ENCODE results near the gene LDLRAD4.

DNA sequence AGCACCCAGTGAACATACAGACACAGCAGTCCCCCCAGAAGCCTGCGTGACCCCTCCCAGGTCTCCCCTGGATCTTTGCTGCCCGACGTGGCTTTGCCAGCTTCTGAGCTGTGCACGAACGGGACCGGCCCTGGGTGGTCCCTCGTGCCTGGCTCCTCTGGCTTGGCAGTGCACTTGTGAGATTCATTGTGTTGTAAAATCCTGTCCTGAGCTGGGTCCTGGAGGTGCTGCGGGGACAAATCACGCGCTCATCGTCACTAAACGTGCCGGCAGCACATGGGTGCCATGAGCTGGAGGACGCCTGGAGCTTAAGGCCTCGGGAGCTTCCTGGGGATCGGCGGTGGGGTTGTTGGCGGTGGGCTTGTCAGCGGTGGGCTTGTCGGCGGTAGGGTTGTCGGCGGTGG, 402.9 kb downstream of the LDLRAD4 start:
- TF ChIP-seq EP300 (IDR thresholded peaks at IDR 0.05): no peak
- TF ChIP-seq, protein P1, sequence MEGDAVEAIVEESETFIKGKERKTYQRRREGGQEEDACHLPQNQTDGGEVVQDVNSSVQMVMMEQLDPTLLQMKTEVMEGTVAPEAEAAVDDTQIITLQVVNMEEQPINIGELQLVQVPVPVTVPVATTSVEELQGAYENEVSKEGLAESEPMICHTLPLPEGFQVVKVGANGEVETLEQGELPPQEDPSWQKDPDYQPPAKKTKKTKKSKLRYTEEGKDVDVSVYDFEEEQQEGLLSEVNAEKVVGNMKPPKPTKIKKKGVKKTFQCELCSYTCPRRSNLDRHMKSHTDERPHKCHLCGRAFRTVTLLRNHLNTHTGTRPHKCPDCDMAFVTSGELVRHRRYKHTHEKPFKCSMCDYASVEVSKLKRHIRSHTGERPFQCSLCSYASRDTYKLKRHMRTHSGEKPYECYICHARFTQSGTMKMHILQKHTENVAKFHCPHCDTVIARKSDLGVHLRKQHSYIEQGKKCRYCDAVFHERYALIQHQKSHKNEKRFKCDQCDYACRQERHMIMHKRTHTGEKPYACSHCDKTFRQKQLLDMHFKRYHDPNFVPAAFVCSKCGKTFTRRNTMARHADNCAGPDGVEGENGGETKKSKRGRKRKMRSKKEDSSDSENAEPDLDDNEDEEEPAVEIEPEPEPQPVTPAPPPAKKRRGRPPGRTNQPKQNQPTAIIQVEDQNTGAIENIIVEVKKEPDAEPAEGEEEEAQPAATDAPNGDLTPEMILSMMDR (IDR thresholded peaks at IDR 0.05): no peak
